DLD1 (cell line): ENCODE data around the gene KAT6B.

Source experiments
- in situ Hi-C: cut with HindIII; loops from 2 replicates; pipeline ENCODE4 v1.10.0; 2017; ENCODE audit warnings: low sequenced_read_pairs

Gene KAT6B

DNA sequence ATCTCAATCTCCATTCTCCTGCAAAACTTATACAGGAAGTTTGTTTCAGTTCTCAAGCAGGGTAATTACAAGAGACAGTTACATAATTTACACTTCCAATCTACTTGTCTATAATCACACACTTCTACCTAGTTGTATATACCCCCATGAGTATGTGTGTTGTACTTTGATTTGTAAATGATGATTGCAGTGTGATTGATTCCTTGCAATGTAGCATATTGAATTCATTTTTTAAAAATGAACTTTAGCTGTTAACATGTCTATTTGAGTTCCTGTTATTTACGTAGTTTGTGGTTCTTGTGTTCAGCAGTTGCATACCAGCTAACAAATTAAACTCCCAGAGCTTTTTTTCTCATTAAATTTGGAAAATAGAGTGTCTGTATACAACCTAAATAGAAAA, 182.6 kb downstream of the KAT6B start:
- in situ Hi-C loops: no loop called here

DNA sequence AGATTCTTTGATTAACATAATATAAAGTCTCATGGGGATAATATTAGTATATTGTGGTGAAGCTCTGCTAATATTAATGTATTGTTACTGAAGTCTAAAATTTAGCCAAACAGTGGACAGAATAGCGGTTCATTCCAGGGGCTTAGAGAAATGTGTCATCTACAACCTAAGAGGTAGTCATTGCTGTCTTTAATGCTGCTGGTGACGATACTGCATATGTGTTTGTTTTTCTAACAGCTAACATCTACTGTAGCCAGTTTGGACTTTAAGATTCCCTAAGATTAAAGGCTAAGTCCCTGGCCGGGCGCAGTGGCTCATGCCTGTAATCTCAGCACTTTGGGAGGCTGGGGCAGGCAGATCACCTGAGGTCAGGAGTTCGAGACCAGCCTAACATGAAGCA, 183.0 kb downstream of the KAT6B start:
- in situ Hi-C loops: no loop called here

DNA sequence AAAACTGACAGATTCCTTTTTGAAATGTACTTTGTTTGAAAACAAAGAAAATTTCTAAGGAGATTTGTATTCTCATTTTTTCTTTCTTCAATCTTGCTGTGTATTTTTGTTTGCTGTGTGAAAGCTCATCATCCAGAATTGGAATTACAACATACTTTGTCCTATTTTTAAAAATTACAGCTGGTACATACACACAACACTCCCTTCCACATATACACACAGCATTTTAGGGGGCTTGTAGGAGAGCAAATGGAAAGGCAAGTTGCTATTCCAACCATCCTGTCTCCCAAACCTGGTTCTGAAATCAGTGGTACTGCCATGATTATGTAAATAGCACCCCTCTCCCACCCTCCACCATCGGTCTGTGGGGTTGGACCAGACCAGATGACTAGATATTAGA, 184.0 kb downstream of the KAT6B start:
- in situ Hi-C loops: no loop called here

DNA sequence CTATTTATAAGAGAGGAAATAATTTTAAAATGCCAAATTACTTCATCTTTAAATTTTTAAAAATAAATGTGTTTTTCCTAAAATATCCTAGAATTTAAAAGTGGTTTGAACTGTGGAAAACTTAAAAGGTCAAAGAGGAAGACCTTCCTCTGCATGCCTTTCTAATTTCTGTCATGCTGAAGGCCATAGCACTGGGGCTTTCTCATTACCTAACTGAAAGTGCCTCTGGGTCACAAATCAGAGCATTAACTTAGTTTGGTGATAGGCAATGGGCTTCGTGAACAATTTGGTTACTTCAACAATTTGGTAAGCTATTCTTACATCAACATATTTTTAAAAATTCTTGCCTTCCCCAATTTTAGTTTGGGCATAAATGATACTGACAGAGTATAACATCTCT, 184.8 kb downstream of the KAT6B start:
- in situ Hi-C loops: no loop called here

DNA sequence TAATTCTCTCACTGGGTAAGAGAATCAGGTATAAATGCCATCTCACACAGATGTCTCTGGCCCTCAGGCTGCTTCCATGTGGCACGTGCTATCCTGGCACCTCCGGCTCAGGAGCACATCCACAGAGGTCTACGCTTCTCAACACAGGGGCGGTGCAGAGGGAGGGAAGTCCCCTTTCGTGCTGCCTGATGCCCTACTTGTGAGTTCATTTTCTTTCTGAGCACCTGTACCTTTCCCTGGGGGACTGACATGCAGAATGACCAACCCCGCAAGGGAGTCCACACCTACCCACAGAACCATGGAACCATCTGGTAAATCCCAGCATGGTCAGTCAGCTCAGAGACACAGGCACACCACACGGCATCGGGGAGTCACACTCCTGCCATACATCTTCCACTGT, 186.1 kb downstream of the KAT6B start:
- in situ Hi-C loops: no loop called here

DNA sequence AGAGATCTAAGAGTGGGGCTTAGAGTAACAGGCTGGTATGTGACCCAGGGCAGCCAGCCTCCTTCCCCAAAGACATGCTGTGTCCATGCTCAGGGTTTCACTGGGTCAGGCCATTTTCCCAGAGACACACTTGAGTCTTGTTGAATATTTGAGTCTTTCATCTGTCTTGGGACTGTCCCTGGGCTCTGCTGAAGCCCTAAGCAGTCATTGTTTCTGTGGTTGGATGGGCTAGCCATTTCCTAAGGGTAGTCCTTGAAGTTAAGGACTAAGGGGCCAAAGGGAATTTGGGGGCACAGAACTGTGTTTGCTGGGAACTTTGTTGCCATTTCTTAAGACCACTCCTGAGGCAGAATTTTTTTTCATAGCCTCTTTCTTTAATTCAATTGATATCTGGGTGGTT, 186.6 kb downstream of the KAT6B start:
- in situ Hi-C loops: no loop called here

DNA sequence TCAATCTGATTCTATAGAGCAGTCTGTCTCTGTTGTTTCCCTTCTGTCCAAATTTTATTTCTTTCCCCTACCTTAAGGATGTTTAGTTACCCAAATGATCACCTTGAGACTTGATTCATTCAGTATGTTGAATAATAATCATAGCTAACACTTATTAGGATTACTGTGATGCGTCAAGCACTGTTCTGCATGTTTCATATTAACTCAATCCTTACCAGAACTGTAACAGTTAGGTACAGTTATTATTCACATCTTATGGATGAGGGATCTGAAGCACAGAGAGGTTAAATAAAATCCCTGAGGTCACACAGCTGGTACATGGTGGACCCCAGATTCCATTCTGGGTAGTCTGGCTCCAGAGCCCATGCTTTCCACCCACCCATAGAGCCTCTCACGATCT, 187.1 kb downstream of the KAT6B start:
- in situ Hi-C loops: no loop called here

DNA sequence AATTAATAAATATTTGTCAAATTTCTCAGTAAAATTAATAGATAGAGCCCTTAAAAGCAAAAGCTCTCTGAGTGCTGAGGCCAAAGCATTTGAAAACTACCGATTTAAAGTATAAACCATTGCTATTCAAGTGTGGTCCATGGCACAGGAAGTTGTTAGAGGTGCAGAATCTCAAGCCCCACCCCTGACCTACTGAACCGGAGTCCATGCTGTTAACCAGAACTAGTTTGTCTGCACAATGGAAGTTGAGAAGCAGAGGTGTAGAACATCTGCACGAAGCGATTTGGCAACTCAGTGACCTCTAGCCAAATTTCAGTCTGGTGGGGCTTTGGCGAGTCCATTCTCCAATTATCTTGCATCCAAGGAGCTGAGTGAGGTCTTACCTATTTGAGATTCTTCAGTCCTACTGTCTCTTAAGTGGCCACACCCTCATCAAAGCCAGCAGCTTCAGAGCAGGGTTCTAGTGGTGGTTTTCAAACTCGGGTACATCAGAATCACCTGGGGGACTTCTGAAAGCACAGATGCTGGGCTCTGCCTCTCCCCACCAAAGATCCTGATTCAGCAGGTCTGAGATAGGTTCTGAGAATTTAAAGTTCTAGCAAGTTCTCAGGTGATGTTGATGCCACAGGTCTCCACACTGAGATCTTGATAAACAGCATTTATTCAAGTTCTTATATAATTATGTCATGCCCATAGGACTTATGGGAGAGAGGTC, 188.3 kb downstream of the KAT6B start:
- in situ Hi-C loops: no loop called here

DNA sequence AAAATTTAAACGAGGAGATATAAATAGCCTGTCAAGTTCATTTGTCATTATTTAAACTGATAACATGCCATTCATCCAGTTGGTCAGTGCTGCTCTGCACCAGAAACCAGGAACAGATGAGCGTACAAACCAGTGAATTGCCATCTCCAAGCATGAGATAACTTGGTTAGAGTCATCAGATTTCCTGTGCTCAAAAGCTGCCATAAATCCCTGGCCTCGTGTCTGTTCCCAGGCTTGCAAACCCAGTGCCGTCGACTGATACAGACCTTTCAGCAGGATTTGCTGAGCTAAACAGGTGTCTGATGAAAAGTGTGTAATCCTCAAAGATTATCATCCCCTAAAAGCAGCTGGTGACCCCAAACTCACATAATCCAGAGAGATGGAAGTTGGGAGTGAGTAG, 189.0 kb downstream of the KAT6B start:
- in situ Hi-C loops: no loop called here

DNA sequence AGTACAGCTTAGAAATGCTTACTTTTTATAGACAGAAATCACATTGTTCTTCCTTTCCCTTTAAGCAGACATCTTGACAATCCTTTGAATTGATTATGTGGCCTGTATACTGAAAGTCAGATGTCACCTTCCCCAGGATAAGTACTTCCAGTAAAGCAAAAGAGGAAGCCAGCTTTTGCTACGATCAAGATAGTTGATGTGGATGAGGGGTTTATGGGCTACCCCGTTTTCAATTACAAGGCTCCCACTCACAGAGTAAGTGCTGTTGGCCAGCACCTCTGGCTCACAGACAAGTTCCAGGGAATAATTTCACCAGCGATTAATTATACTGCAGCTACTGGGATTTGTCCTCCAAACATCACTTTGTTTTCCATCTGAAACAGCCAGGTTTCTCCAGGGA, 189.9 kb downstream of the KAT6B start:
- in situ Hi-C loops: no loop called here

DNA sequence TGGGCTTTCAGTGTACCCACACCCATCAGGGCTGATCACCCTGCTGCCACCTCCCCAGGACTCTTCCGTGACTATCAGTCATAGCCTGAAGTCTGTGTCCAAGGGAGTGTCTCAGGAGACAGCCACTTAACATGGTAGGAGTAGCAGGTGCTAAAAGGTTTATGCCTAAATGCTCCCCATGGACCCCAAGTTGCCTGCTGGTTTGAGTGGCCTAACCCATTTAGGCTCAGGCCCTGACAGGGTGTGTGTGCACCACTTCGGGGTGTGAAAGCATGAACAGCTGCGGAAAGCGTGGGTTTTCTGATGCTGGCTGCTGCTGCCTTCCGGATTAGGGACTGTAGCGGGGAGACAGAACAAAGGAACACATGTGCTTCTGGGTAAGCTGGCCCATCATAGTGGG, 191.9 kb downstream of the KAT6B start:
- in situ Hi-C loops: no loop called here

DNA sequence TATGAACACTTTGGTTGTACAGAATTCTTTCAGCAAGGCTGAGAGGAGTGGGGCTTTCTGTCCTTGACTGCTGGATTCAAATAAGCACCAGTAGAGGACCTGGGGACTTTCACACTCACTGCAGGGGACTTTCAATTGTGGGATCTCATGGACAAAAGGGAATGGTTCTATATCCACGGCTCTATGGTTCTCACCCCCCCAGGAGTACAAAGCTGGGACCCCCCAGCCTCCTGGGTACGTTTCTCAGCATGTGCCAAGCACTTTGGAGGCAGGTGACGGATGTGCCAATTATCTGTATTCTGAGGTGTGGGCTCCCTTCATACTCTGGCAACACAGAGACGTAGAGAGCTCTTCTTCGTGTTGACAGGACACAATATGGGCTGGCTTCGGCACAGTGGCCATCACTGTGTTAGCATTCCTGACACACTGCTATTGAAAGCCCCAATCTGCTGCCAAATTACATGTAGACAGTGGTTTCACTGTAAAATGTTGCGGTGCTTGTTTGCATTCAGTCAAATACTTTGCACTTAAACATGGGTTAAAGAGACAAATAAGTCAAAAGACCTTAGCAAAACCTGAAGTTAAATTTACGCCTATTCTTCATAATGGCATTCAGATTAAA, 192.4 kb downstream of the KAT6B start:
- in situ Hi-C loops: no loop called here

DNA sequence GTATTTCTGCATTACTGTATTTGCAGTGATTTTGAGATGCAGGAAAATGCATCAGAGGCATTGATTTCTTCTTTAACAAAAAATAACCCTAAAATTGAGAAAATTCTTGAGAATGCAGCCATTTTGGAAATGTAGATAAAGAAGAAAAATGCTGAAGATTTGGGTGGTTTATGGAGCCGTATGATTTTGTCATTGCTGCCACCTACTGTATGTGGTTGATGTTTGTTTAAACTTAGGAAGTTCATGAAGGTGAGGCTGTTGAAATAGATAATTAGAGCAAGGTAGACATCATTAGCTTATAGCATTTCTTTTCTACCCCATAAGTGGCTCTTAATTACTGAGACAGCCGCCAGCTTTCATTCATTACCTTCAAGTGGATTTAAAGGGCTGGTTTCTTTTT, 193.0 kb downstream of the KAT6B start:
- in situ Hi-C loops: no loop called here

DNA sequence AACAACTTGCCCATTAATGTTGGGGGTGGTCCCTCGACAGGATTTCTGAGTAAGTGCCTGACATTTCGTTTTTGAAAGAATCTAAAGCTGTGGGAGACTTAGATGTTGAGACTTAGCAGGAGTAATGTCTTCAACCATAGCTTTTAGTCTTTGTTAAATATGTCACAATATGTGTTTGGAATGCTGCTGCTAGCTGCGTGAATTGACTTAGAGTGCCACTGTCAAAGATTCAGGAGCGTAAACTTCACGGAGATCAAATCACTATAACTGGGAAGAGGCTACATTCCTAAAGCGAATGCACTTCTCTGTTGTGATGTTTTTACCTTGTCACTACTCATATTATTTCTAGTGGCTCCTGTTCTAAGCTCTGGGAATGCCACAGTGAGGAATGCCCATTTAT, 193.8 kb downstream of the KAT6B start:
- in situ Hi-C loops: loop anchor here (10.0 kb wide), 1 partner anchor 285 kb away; no protein-coding TSS in a partner anchor

DNA sequence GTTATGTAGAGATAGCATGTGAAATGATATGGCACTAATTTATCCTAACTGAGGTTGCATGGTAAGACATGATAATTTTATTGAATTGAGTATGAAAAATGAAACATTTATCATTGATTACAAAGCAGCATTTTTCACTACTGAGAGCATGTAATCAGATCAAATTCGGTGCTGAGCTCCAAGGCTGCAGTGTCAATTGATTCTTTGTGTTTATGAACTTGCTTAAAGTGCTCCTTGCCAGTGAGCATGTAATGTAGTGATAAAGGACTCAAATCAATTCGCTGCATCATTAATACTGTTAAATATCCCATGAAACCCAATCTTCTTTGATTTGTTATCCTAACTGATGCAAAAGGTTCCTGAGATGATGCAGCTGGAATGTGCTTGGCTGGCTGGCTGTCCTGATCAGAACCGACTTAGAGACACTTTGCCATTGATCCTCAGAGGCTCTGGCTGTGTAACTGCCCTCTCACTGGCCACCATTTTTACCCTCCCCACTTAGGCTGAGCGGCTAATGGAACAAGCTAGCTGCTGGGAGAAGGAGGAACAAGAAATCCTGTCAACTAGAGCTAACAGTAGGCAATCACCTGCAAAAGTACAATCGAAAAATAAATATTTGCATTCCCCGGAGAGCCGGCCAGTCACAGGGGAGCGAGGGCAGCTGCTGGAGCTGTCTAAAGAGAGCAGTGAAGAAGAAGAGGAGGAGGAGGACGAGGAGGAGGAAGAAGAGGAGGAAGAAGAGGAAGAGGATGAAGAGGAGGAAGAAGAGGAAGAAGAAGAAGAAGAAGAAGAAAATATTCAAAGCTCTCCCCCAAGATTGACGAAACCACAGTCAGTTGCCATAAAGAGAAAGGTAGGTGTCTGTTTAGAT, 195.2 kb downstream of the KAT6B start:
- in situ Hi-C loops: loop anchor here (10.0 kb wide), 1 partner anchor 287 kb away; no protein-coding TSS in a partner anchor

DNA sequence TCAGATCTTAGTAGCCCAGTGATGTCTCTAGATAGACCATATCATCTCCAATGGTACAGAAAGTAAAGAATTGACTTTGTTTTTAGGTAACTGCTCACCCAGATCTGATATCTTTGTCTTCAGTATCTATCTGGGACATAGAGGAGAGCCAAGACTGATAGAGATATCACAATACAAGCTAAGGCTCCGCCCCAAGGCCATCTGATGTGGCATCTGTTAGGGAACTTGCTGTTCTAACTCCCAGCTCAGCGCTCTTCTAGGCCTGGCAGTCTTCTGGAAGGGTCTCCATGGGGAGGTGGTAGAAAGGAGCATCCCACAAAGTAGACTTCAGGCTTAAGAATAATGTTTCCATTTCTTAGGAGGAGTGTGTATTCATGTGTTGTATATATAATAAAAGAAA, 196.7 kb downstream of the KAT6B start:
- in situ Hi-C loops: loop anchor here (10.0 kb wide), 1 partner anchor 288 kb away; no protein-coding TSS in a partner anchor

DNA sequence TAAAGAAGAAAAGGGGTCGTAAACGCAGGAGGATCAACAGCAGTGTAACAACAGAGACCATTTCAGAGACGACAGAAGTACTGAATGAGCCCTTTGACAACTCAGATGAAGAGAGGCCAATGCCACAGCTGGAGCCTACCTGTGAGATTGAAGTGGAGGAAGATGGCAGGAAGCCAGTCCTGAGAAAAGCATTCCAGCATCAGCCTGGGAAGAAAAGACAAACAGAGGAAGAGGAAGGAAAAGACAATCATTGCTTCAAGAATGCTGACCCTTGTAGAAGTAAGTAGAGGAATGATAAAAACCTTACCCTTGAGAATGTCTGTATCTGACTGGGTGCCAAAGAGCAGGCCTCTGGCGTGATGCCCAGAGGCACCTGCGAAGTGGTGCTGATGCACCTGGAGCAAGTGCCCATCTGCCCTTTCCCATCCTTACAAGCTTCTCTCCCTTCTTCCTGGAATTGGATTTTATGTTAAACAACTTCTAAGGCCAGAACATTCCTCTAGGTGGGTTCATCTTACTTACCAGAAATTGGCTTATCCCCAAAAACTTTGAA, 198.6 kb downstream of the KAT6B start:
- in situ Hi-C loops: loop anchor here (10.0 kb wide), 1 partner anchor 290 kb away; no protein-coding TSS in a partner anchor

DNA sequence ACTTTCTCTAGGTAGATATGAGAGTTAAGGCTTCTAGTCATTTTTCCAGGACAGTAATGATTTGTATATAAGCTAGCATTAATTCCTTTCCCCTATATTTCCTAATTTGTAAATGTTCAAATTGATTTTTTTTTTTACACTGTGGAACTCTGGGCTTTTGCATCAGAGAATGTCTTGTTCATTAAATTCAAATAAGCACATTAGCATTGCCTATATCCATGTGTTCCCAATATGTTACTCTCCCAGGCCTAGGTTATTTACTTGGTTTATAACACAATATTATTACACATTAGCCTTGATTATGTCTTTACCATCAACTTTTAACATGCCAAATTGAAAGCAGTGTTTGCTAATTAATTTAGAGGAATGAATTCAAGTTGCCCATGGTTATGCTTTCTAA, 201.6 kb downstream of the KAT6B start:
- in situ Hi-C loops: loop anchor here (10.0 kb wide), 1 partner anchor 293 kb away; no protein-coding TSS in a partner anchor

DNA sequence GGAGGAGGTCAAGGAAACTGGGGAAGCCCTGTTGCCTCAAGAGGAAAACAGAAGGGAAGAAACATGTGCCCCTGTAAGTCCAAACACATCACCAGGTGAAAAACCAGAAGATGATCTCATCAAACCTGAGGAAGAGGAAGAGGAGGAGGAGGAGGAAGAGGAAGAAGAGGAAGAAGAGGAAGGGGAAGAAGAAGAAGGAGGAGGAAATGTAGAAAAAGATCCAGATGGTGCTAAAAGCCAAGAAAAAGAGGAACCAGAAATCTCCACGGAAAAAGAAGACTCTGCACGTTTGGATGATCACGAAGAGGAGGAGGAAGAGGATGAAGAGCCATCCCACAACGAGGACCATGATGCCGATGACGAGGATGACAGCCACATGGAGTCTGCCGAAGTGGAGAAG, 202.3 kb downstream of the KAT6B start:
- in situ Hi-C loops: loop anchor here (10.0 kb wide), 1 partner anchor 294 kb away; no protein-coding TSS in a partner anchor

DNA sequence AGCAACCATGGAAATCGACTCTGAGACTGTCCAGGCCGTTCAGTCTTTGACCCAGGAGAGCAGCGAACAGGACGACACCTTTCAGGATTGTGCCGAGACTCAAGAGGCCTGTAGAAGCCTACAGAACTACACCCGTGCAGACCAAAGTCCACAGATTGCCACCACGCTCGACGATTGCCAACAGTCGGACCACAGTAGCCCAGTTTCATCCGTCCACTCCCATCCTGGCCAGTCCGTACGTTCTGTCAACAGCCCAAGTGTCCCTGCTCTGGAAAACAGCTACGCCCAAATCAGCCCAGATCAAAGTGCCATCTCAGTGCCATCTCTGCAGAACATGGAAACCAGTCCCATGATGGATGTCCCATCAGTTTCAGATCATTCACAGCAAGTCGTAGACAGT, 203.0 kb downstream of the KAT6B start:
- in situ Hi-C loops: loop anchor here (10.0 kb wide), 1 partner anchor 295 kb away; no protein-coding TSS in a partner anchor

DNA sequence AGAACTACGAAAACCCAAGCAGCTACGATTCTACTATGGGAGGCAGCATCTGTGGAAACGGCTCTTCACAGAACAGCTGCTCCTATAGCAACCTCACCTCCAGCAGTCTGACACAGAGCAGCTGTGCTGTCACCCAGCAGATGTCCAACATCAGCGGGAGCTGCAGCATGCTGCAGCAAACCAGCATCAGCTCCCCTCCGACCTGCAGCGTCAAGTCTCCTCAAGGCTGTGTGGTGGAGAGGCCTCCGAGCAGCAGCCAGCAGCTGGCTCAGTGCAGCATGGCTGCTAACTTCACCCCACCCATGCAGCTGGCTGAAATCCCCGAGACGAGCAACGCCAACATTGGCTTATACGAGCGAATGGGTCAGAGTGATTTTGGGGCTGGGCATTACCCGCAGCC, 203.5 kb downstream of the KAT6B start:
- in situ Hi-C loops: loop anchor here (10.0 kb wide), 1 partner anchor 295 kb away; no protein-coding TSS in a partner anchor
